CD4-positive, alpha-beta T cell treated with Interleukin-17A for 4 hours (primary cell): Measurements from ENCODE around the gene FOXP1.

Experiments
- DNase-seq: peaks from one replicate; pipeline ENCODE4 v3.0.0-alpha.2; 2020; ENCODE audit warnings: mixed read lengths

Gene FOXP1

DNA sequence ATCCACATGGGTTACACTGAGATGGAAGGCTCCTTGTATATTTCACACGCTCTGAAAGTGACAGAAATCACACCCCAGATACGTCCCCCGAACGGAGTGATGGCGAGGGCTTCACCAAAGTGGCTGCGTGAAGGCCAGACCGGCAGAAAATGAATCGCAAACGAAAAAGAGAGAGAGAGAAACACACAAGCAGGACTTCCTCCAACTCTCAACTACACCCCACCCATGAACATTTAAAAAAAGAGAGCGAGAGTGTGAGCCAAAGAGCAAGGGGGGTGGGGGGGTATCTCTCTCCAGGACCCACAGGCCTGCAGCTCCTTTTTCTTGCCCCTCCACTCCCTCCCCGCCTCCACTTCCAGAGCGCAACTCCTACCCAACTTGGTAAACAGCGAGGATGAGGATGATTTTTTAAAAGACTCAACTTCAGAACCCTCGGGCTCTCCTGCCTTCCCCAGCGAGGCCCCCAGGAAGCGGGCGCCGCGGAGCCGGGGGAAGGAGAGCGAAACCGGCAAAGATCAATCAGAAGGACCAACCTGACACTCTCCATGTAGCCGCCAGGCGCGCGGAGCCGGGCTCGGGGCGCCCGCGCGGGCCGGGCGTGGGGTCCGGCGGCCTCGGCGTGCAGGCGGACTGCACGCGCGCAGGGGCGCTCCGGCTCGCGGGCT lies 519.1 kb downstream of the FOXP1 start:
- peak; percentile 74 for DNase-seq

DNA sequence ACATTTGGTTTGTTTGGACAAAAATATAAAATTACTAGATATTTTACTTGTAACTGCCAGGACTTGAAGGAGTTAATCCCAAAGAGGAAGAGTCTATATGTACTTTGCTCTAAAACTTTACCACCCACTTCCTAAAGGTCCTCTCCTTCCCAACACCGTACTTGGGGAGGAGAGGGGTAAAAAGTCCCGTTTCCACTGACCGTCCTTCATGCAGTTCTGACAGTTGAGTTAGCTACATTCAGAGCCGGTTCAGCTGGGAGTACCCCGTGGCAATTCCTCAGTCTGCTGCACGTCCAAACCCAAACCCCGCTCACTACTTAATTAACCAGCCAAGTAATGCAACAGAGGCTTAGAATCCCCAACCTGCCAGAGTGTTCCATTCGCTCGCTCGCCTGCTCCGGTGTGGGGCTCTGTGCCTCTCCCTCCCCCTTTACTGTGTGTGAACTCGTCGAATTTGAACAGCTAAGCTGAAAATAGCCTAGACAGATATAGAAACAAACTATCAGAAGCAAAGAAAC lies 519.7 kb downstream of the FOXP1 start:
- peak; percentile 51 for DNase-seq

DNA sequence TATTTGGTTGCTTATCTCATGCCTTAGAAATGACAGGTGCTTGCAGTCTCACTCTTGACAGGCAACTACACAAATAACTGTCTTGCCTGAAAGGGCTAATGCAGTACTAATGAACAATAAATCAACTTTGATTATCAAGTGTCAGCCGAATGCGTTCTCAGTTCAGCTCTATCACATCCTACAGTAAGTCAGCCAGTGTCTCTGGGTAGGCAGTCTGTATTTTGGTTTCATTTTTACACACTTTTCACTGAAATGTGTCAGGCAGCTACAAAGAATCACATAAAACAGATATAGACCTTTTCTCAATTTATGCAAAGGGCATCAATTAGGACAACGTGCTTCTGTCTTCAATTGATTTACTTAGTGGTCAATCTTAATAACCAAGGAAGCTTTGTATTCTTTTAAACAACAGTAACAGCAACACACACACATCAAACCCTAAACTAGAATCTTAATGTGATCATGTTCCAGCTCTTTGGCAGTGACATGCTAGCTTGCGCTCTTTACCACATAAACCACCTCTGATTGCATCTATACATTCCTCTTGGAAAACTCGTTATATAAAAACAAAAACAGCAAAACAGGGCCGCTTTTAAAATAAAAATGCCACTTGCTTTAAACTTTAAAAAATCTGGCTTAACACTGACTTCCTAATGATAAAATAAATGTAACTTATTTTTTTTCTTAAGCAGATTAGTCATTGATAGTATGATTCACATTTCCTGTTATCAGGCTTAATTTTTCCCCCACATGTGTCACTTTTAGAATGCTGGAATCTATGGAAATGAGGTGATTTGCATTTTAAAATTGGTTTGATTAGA lies 520.4 kb downstream of the FOXP1 start:
- DNase-seq = peak; percentile 35

DNA sequence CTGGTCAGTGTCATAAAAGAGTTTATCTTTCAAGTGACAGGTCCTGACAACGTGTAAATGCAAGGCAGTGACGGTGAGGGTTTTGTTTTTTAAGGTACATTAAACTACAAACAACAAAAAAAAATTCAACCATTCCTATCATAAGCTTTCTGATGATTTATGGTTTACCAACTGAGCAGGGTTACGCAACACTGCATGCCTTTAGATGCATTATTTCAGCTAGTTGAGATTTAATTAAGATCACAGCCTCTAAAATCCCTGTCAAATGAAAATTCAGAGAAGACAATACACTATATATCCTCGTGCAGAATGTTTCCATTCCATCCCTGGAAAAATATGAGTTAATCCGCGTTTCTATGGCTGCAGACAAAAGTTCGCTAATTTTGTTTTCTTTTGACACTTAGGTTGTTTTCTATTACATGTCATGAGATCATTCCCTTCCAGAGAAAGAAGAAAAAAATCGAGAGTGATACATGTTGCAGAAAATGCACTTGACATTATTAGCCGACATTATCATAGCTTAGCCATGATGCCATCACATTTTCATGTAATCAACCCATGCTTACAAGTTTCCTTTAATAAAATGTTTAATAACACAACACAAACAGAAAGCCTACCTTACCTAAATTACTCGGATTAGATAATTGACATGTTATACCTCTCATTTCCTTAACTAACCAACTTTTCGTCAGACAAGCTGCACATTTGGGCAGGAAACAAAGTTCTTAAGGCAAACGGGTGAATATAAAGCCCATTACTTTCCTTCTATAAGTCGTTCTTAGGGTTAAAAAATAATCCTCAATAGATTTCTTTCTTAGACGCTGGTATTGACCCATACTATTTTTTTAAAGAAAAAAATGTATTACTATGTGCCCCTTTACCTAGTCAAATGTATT lies 521.2 kb downstream of the FOXP1 start:
- DNase-seq = no peak

DNA sequence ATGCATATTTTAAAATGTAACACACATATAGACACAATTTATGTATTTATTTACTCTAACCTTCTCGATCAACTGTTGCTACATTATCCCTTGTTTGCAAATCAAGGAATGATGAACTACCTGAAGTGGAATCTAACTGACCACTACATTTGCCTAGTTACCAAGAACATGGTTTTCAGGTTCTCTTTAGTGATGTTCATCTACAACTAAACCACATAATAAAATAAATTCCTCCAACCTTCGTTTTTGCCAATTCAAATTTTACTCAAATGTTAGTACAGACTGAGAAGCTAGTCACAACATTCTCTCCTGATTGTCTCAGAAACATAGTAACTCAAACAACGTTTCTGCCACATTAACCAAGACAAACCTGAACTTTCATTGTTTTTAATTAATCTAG lies 521.9 kb downstream of the FOXP1 start:
- no peak for DNase-seq

DNA sequence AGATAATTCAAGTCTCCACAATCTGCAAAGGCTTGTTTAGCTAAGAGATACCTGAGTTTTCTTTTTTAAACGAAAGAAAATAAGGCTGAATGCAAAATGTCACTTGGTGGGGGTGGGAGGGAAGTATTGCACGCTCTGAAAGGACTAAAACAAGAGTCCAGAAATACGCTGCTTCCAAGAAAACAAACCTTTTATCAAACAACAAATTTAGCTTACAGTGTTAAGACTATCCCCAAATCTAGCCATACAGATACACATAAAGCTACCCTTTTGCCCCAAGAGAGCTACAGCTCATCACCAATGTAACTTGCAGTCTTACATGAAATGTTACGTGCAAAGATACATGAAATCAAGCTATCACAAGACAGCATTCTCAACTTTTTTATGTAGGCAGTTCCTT lies 522.5 kb downstream of the FOXP1 start:
- DNase-seq = no peak

DNA sequence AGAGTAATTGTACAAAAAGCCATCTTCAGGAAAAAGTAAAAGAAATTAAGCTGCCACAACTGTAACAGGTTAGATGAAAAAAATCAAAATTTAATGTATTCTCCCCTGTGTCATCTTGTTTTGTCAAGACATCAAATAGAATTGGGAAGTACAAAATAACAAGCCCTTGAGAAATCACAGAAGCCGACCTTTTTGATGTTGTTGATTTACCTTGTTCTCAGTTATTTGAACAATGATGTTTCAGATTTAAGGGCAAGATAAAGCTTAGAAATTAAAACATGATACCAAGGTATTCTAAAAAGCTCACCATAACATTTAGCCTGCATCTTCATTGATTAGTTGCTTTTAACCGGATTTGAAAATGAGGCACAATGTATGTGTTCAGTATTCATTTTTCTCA lies 523.0 kb downstream of the FOXP1 start:
- no peak for DNase-seq

DNA sequence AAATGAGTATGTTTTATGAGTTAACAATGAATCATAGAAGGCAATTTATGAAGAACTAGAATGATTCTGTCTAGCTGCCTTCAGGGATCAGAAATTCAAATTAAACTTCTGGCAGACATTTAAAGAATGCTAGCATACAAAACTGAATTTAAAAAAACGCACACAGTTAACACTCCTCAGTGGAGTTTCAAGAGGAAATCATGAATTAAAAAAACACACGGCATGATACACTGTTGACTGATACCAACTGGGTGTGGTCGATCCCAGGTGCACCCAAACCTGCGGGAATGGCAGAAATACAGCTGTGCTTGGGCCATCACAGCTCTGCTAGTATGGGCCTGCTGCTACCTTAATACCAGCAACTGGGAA lies 526.0 kb downstream of the FOXP1 start:
- DNase-seq = no peak

DNA sequence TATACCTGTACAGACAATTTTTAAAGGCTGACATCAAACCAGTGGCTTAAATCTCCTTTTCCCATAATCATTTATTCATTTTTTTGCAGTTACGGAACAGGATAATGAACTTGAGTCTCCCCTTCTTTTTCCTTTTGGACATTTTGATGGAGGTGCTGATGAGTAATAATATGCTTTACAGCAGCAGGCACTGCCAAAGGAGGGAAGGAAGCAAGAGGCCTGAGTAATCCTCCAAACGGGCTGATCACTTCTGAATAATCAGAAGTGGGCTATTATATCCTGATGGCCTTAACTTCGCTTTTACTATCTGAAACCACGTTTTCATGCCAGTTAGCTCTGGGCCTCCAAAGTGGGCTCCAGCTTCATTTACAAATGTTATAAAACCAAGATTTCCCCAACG lies 527.2 kb downstream of the FOXP1 start:
- no peak for DNase-seq

DNA sequence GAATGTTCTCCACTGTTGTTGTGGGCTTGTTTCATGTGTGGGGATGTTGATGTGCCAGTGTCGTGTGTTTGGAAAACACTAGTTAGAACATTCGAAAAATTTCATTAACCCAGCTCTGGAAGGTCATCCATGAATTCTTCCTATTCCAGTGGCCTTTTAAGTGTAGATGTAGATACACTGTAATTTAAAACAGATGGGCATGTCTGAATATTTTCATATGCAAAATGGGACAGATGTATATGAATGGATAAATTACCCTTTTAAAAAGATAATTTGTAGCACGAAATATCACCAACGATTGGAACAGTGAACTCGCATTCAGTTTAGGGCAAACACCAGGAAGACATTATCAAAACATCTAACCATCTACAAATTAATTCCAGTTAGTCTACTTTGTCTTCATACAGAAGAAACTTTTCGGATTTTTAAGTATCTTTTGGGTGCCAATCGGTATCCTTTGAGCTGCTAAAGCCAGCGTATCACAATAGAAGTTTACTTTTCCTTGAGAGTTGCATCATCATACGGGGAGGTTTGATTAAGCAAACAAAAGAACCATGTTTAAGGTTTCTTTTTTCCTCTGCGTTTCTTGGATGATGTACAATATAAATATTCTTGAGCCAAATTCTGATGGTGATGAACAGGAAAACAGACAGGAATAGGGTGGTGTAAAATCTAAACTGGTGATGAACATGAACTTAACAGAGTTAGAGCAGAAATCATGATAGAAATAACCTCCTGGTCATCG lies 528.1 kb downstream of the FOXP1 start:
- DNase-seq = no peak

DNA sequence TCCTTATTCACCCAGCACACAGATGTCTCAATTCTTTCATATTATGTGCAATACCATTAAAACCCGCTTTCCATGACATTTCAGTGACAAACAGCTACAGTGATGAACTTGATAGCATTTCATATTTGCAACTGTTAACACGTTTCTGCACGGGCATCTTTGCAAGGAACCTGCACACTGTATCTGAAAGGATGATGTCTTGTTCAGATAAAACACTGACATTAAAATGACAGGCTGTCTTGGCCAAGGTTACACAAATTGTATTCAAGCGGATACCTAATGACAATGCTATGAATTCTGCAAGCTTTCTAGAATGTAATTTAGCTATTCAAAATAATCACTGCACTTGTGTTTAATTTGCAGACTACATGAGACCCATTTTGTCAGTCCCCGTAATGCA lies 529.2 kb downstream of the FOXP1 start:
- no peak for DNase-seq

DNA sequence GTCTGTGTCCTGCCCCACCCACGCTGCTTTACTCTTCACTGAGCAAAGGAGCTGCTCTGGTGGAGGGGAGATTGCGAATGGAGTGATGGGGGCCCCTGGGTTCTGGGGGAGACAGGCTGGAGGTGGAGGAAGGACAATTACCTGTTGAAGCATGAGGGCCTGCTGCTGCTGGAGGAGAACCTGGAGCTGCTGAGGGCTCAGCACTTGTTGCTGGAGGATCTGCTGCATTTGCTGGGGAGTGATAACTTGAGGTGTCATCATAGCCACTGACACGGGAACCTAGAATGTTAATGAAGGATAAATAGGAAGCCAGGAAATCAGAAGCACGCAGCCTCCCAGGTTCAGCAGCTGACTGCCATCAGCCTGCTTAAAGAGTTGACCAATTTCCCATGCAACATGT lies 530.0 kb downstream of the FOXP1 start:
- no peak for DNase-seq

DNA sequence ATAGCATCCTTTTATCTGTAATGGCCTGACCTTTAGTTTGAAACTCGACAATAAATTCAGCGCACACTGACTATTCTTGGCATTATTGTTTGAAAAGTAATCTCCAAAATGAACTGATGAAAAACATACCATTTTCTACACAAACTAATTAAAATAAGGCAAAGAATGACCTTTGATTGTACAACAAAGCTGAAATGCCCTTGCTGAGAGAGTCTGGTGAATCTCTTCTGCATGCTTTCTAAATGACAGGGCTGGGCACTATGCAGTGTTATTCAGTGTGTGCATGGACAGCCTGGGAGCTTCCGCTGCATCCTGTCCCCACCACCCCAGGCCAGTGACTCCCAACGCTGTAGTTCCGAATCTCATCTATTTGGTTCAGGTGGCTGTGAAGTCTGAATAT lies 530.8 kb downstream of the FOXP1 start:
- no peak for DNase-seq

DNA sequence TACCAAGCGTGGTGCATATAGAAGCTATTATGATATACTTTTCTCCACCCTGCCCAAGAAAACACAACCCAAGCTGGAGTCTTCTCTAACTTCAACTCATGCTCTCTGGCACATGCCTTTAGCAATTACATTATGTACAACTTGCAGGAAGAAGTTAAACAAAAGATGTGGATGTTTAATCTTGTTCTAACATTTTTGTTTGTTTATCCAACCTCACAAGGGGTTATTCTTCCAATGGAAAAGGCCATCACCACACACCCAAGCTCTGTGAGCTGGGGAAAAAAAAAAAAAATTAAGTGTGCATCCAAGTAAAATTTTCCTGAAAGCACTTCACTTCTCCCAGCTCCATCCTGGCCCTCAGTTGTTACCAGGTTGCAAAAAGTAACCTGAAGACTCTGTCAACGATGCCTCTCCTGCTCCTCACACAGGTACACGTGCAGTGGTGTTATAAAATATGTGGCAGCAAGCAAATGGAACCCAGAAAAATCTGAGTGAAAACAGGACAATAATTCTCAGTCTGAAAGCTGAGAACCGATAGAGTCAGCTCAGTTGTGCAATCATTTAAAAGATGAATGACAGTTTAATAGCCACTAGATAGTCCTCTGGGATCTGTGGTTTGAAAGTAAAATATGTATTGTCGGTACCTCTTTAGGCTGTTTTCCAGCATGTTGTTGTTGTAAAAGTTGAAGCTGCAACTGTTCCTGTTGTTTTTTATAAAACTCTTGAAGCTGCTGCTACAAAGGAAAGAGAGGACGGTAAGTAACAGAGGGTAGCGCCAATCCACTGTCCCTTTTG lies 531.4 kb downstream of the FOXP1 start:
- DNase-seq = no peak

DNA sequence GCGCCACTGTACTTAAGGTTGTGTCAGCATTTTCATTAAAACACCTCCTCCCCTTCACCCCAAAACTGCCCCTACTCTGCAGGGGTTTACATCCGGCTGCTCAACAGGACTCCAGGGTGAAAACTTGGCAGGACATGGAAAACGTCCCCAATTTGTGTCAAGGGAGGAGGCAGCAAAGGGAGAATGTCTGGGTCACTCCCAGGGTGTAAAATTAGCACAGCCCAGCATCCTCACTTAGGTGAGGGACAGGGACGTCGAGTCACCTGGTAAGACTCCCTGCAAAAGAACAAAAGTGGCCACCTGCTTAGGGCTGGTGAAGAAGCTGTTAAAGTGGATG lies 532.3 kb downstream of the FOXP1 start:
- DNase-seq = no peak

DNA sequence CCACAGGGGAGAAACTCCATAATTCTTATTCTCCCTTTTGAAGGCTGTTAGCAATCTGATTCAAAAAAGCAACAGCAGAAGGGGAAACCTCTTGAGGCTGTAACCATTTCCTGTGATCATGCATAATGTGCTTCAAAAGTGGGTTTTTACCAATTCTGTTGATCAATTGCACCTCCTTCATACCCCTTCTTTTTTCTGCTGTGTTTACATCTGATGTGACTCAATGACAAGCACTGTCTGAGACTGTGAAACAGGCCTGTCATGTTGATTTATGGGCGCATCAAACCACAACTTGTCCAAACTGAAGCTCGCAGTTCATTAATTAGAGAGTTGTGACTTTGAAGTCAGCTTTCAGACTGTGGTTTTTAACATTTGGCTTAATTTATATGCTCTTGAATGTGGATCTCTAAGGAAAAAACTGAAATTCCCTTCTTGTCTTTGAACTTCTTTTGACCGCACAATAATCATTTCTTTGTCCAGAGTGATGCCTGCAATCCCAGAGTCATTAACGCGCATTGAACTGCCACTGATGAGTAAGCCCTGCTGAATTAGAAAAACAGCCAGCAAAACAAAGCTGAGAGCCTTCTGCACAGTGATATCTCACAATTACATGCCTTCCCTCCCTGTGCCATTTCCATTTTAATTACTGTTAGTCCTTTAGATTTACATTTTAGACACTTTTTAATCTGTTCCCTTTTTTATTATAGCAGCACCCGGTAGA lies 532.8 kb downstream of the FOXP1 start:
- DNase-seq = peak; percentile 55

DNA sequence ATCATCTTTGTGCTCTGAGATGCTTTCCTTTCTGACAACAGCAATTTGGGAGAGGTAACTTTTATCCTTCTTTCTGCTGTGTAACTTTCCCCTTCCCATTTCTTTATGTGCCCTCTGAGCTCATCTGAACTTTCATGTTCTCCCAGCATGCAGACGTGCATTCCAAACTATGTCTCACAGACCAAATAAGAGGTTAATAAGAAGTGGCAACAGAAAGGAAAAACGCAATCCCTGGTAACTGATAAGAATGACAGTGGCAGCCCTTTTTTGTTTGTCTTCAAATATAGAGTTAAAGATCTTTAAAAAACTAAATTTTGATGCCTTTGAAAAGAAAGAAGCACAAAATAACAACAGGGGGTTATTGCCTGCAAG lies 533.4 kb downstream of the FOXP1 start:
- no peak for DNase-seq

DNA sequence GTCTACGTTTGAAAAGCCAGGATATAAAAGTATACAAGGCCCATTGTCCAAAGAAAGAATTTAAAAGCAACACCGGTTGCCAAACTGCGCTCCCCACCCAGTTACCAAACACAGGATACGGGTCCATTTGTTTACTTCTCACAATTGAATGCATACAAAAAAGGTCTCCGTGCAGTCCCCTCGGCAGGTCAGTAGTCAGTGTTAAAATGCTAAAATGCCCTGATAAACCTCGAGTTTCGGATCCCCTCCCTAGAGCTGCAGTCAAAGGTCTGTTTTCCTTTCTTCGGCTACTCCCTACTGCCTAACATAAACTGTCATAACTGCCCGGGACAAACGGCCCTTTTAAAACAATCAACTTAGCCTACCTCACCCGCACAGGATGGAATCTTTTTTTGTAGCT lies 534.6 kb downstream of the FOXP1 start:
- DNase-seq = no peak

DNA sequence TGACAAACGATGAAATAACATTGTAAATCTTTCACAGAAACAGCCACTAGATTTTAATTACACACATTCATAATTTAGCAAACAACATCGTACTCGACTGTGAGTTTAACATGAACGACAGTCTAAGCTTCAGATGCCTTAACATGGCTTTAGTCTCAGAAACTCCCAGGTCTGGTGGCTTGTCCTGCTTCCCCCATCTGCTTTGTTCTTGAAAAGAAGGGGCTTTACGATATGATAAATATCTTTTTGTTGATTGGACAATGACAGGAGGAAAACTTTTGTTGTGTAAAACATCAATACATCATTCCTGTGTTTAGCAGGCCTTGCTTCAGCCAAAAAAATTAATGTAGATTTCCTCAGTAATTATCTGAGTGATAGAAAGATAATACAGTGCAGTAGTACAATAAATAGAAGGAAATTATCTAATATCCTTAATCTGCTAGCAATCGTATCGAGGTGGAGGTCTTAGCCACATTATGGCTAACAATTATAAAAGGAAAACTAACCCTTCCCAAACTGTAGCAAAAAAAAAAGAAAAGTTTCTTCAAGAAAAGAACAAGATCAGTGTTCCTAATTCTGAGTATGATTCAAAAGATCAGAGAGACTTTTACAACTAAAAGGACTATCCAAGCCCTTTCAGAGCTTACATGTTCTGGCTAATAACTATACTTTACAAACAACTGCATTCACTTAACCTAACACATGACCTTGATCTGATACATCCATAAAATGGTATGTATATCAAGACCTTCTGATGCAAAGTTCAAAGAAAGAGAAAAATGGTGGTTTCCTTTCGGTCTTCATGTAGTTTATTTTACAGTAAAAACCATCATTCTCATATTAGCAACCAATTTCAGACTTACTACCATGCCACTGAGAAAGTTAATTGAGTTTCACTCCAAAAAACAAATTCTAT lies 535.7 kb downstream of the FOXP1 start:
- DNase-seq = no peak

DNA sequence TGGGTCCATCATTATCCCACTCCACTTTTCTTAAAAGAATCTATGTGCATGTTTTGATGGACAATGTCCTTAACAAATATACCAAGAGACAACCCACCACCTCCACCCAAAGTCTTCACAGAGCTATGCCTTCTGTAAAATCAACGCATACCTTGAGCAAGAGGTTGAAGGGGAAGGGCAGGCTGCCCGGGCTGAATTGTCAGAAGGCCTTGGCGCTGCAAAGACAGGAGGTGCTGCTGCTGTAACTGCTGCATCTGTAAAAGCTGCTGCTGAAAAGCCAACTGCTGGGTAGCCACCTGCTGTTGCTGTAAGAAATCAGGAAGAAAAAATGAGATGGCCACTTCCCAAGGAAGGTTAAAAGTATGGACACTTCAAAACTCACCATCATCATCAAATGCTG lies 536.7 kb downstream of the FOXP1 start:
- DNase-seq = no peak
